NCI-H1694 treated with DMSO at 0.1 percent for 48 hours (cell line): Measurements from ENCODE around the gene TBC1D8.

Experiments used
- DNase-seq: peaks from one replicate; lab custom pipeline; 2025; lab: John Stamatoyannopoulos, UW

TBC1D8 gene

DNA sequence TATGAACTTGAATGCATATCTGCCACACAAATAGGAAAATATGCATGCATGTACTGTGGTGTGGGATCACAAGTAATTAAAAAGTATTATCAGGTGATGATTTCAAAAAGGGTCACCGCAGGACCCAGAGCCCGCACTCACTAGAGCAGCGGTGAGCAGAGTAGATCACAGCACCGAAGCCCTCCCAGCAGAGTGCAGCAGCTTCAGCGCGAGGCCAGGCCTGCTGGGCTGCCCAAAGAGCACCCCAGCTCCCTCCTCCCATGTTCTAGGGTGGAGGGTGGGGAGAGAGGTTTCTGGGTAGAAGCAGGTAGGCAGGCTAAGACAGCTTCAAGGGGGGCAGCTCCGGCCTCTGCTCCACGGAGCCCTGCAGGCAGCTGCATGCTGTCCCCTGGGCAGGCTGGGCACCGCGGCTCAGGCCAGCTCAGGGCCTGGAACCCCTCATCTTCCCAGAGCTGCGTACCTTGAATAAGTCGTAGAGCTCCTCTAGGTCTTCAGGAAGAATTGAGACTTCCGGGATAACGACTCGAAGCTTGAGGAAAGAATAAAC, 124.2 kb downstream of the TBC1D8 start:
- no peak for DNase-seq

DNA sequence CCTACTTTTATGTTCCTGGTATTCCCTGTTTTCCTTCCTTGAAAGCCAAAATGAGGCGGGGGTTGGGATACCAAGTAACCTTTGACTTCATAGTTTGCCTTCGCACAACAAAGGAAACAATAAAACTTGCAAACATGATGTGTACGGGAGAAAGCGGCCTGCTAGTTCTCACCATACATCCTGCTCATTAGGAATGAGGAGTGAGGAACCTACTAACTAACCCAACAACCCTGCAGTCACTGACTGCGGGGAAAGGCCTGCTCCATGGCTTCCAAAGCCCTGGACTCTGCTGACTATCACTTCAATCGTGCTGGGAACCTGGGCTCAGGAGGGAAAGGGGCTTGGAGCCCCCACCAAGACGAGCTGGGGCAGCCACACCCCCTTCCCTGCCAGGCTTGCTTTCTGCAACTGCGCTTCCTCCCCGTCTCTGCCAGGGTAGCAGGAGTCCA, 124.9 kb downstream of the TBC1D8 start:
- no peak for DNase-seq

DNA sequence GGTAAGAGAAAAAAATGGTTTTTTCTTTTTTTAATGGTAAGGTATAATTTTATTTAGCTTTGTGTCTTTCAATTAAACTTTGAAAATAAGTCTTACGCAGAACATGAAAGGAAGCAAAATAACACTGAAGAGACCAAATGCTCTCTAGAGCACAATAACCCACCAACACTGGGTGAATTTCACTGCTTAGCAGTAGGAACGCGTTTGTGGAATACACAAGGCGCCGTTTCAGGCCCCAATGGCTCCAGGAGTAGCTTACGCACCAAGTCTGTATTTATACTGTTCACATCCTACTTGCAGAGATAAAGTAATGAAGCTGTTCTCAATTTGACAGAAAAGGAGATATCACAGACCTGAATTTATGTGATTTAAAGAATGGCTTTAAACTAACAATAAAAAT, 125.6 kb downstream of the TBC1D8 start:
- no peak for DNase-seq

DNA sequence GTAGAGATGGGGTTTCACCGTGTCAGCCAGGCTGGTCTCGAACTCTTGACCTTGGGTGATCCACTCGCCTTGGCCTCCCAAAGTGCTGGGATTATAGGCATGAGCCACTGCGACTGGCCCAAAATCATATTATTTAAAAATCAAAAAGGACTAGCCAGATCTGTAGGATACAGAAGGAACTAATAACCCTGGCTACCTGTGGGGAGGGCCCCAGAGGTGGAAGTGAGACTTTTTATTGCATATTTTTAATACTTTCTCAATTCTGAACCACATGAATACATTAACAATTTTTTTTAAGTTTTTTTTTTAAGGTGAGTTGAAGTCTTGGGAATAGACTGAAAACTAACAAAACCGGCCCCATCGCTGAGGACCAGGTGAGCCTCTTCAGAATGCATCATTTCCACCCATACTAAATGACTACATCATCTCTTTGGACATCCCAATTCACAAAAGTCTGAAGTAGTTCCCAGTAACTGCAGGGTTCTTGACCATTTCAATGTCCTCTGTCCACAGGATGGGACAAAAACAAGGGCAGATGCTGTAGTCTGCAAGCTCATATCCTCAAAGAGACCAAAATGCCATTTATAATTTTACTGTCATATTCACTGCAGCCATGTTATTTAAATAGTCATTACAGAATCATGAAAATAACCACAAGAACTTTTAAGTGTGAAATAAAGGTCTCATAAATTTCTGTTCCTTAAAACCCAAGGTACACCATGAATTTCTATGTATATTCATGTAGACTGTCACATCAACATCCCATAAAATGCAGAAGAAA, 127.7 kb downstream of the TBC1D8 start:
- DNase-seq = no peak

DNA sequence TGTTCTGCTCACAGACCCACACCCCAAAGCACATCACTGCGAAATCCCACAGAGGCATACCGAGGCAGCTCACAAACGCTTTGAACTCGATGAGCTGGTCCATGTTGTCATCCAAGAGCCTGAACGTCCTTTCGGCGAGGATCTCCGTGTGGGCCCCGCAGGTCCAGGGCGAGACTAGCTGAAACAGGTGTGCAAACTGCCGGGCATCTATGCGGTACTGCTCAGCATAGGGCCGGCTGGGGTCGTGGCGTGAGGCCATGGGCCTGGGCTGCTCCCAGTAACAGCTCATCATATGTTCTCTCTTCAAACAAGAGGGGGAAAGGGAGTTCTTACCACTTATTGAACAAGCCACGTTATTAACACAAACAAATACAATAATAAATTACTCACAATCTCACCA, 129.0 kb downstream of the TBC1D8 start:
- no peak for DNase-seq

DNA sequence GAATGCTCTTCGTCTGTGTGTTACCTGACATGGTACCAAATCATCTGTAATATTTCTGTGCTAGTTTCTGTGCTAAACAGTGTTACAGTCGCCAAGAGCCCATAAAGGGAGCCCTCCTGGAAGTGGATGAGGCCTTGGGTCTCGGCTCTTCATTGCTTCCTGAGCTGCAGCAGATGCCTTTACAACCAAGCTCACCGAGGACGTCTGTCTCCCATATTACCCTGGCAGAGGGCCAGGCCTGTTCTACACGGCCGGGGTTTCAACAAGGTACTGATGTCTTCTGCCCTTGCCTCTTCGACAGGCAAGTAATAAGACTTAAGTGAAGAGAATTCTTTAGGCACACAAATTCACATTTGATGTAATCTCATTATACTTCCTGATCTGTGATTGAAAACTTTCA, 132.2 kb downstream of the TBC1D8 start:
- DNase-seq = no peak

DNA sequence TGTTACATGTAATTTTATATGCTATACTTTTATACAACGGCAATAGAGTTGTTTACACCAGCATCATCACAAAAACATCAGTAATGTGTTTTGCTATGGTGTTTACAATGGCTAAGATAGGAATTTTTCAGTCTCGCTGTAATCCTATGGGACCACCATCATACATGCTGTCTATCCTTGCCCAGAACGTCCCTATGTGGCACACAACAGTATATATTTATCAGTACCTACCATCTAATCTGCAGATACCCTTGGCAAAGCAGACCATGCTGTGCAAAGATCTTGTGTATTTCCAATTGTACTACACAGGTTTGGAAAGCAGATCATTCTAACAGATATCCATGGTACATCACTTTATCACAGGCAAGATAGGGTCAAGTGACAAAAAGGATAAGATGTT, 133.8 kb downstream of the TBC1D8 start:
- no peak for DNase-seq

DNA sequence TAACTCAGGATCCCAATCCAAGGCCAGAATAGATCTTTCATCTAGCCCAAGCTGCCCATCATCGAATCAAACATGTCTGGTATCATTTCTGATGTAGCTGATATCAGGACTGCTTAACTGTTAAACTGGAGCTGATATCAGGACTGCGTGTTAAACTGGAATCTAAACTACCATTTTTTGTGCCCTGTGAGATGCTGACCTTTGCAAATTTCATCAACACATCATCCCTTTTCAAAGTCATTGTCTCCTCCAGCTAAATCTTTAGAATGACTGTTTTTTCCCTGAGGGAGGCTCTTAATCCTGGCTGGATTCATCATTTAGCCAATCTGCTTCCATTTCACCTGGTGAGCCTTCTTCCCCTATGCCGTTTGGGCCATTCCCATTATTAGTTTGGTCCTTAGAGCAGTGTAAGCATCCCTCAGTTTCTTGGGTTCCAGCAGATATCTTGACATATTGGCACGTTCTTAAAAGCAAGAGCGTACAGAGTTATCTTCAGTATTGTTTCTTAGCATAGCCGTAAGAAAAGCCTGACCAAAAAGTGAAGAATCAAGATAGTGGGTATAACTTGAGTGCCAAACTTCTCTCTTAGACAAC, 136.8 kb downstream of the TBC1D8 start:
- no peak for DNase-seq

DNA sequence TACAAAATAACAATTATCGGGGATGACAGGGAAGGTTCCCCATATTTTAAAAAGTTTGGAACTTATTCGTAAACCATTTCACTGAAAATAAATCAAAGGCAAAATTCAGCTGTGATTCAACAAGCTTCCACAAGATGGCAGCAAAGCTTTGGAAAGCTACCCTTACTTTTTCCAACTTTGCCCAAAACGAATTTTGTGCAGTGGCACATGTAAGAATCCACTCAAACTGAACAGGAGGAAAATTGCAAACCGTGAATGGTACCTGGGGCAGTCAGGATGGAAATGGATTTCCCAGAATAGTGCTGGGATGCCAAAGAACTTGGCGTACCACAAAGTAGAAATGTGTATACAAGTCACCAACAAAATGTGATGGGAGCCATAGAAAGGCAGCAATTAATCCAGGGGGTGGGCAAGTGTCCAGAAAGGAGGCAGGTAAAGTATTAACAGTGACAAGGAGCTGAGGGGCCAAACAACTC, 138.4 kb downstream of the TBC1D8 start:
- DNase-seq = peak; percentile 17

DNA sequence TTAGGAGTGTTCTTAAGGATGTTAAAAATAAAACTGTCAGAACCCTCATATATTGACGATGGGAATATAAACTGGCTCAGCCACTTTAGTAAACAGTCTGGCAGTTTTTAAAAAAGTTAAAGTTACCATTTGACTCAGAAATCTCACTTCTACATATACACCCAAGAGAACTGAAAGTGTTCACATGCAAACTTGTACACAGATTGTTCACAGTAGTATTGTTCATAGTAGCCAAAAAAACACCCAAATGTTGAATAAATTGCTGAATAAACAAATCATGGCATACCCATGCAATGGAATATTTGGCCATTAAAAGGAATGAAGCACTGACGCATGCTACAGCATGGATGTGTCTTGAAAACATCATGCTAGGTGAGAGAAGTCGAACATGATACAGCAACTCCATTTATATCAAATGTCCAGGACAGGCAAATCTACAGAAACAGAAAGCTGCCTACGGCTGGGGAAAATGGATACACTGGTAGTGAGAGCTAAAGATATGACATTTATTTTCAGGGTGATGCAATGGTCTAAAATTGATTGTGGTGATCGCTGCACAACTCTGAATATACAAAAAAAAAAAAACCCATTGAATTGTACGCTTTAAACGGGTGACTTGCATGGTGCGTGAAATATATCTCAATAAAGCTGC, 139.0 kb downstream of the TBC1D8 start:
- DNase-seq = no peak

DNA sequence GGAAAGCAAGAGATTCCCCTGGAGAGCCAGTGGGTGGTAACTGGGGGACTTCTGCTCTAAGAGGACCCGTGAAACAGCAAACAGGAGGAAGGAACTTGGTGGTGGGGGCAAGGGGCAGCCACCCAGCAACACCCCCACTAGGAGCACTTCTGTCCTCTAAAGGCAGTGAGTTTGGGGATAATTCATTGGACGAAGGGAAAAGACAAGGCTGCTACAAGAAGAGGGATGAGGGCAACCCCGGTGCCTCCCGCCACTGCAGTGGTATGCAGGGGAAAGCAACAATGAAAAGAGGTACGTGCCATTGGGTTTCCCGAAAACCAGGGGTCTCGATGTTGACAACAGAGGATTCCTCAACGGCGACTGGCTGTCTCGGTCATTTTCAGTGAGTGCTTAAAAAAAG, 140.0 kb downstream of the TBC1D8 start:
- no peak for DNase-seq

DNA sequence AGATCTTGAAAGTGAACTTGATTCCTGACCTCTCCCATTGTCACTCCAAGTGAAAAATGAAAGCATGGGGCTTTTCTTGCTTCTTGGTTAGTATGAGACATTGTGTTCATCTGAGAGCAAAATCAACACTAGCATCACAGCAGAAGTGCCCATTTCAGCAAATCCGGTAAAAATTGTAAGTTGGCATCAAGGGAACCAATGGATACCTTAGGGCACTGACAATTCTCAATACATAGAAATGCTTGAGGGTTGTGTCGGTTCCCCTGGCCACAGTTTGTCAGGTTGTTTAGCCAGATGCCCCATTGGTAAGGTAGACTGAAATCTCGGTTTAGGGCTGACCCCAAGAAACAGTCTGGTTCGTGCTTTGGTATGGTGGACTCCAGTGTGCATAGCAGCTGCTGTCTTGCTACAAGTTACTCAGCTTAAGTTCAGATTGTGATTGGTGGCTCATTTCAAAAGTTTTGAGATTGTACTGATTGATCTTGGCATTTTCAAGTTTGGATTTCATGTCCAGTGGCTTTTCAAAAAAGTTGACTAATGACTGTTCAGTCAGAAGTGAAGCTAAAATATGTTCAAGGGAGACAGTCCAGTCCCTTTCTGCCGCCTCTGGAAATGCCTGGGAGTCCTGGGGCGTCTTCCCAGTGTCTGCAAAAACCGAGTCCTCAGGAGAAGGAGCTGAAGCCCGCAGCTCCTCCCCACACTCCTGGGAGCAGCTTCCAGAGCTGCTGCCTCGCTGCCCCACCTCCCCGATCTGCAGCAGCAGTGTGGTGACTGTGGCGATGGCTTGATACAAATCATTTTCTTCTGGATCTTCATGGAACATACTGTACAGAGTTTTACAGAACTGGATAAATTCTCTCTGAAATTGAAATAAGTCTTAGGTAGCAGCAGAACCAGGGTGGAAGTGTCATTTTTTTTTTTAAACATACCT, 143.5 kb downstream of the TBC1D8 start:
- no peak for DNase-seq

DNA sequence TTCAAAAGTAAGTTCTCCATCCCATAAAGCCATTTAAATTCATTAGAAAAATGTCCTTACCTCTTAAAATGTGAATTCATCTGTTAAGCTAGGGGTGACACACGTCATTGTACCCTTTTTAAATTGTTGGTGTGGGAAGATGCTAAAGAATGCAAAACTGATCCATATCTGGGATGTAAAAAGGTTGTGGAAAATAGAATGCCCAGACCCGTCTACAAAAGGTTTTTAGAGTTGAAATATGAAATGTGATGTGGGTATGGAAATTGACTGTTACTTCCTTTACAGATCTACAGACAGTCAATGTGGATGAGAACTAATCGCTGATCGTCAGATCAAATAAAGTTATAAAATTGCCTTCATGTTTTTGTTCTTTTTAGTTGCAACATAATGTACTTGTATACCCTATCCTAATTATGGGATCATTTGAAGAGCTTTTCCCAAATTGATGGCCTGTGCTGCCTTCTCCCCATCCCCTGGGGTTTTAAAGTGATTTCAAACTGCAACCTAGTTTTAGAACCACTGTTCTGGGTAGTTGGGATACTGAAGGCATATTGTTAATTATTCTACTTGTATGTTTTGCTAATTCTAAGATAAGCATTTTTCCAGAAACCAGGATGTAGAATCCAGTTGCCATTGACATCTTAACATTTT, 145.0 kb downstream of the TBC1D8 start:
- no peak for DNase-seq

DNA sequence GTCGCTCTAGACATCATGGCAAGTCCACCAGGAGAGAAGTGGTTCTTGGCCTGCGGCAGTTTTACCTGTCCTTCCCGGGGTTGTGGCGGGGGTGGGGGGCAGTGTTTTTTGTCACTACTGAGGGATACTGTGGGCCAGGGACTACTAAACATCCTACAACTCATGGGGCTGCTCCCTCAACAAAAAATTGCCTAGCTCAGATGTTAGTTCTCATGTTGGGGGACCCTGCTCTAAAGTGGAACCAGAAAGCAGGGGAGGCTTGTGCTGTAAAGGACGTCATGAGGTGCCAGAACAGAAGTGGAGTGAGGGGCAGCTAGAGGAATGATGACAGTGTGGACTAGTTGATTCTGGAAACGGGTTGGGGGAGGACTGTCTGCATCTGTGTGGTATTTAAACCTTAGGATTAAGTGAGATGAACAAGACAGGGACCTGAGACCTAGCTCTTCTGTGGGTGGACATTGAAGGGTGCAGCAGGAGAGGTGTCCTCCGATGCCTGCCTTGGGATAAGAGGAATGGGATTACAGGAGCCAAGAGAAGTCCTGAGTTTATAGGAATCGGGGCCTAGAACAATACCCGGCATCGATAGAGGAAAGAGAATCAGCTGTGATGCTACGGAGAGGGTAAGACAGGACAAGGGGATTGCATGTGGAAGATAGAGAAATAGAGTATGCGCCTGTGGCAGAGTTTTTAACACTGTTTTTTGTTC, 146.4 kb downstream of the TBC1D8 start:
- no peak for DNase-seq

DNA sequence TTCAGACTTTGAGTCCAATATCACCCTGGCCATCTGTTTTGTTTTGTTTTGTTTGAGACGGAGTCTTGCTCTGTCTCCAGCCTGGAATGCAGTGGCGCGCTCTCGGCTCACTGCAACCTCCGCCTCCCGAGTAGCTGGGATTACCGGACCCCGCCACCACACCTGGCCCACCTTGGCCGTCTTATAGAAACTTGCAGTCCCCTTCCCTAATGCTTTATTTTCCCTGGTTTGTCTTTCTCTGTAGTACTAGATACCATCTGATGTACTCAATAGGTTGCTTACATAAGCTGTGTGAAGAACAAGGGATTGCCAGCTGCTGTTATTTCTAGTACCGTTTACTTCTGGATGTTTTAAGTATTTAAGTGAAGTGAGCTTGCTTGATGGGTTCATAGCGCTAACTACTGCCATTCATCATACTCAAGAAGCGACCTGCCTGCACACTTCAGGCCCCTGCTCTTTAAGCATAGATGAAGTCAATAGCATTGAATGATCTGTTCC, 147.9 kb downstream of the TBC1D8 start:
- DNase-seq = no peak

DNA sequence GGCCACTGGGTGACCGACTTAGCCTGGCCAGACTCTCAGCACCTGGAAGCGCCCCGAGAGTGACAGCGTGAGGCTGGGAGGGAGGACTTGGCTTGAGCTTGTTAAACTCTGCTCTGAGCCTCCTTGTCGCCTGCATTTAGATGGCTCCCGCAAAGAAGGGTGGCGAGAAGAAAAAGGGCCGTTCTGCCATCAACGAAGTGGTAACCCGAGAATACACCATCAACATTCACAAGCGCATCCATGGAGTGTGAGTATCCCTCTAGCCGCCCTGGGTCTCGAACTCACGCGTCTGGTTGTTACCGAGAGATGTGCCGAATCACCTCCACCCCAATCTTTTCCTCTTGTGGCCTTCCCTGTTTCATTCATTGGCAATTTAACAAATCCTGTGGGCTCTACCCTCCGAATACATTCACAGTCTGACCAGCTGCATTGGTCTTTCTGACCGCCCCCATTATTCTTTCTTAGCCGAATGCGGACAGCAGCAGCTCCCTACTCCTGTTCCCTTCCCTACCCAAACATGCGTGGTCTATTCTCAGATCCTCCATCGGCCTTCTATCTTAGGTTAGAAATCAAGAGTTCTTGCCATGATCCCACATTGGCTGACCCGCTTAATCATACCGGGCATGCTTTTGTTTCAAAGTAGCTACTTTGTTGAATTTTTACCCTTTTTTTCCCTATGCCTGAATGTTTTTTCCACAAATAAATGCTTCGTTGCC, 148.5 kb downstream of the TBC1D8 start:
- DNase-seq = no peak

DNA sequence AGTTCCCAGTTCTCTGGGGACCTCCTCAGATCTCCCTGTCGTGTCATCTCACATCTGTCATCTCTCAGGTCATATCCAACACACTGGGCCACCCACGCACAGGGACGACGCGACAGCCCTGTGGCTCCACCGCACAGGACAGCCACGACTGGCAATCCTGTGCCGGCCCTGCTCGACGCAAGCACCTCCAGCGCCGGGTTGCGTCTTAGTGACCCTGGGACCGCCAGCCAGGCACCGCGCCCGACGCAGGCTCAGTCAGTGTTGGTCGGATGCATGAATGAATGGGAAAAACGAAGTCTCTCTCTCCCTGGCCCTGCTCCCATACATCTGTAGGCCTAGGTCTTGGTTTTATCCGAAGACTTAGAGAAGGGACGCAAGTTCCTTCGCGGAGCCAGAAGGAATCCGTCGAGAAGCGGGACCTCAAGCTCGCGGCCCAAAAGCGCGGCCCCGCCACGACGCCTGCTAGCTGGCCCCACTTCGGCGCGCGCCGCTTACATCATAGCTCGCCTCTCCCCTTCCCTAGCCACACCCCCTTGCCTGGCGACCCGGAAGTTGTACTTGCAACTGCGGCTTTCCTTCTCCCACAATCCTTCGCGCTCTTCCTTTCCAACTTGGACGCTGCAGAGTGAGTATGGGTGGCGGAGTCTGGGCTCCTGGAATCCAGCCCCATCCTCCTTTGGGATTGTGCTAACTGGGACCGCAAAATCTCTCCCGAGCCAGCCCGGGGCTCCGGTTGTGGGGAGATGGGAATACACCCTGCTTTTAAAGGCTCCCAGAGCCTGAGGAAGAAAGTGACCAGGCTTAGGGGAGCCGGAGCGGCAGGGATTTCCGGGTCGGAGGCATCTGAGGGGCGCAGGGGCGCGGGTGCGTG, 149.3 kb downstream of the TBC1D8 start, which contains the start of gene RPL31:
Gene RPL31 (plus strand): TSS at position 599 of the 871 bp plus-strand sequence. CDS start 413 bp downstream, outside the sequence.
- DNase-seq = peak; percentile 84

DNA sequence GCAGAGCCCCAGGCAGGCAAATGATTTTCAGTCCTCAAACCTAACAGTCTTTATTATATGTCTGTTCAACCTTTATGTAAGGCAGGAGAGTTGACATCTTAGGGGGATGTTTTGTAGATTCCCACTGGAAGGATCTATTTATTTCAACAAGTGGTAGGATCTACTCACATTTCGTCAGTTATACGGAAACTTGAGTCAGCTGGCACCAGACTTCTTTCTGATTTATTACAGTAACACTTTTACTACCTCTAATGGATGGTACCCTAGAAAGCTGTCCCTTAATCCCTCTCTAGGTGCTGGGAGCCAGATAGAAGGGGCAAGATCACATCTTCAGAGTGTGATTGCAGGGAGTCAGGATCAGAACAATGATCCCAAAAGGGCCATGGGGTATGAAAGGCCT, 151.2 kb downstream of the TBC1D8 start:
- no peak for DNase-seq

DNA sequence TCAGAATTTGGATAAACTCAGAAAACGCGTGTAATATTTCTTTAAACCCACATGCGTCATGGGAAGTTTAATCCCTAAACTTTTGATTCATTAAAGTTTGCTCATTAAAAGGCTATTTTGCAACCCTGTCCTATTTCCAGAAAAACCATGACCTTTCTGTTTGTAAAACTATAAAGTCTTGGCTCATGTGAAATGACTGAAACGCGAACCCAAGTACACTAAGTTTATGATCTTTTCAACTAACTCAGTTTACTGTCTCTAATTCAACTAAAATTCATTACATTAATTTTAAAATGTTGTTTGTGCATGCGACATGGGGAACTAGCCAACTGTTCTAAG, 153.0 kb downstream of the TBC1D8 start:
- DNase-seq = no peak
